Spleen (tissue), 11 donors: ENCODE measurements around the gene MAGI2. TPM values are rescaled to one million over a fixed set of nuclear protein-coding genes. Genes with fewer than 3 reads are reported as not detected.

Experiments
- DNase-seq: peaks from one replicate; pipeline ENCODE4 v3.0.0-alpha.2; 2020
- H3K27ac ChIP-seq, 8 donors: fragments of 200-600 bp; sonication (generic) in 7 of 8; 1 replicate in 4 of 8; 2 replicates in 4 of 8; pipeline versions ENCODE4 v1.5.0 to v1.8.0; 2016 to 2021; ENCODE audit warnings: inconsistent platforms in 4 of 8, mild to moderate bottlenecking in 4 of 8, moderate library complexity in 1 of 8
- H3K27me3 ChIP-seq, 7 donors: fragments of 200-600 bp; sonication (generic) in 6 of 7; replicated peaks in 1 of 7; 1 replicate in 4 of 7; 2 replicates in 3 of 7; pipeline versions ENCODE4 v1.5.0 to v1.8.0; 2016 to 2021; ENCODE audit warnings: inconsistent platforms in 3 of 7, mild to moderate bottlenecking in 1 of 7
- H3K36me3 ChIP-seq, 6 donors: fragments of 200-600 bp; sonication (generic) in 5 of 6; 1 replicate in 4 of 6; 2 replicates in 2 of 6; pipeline versions ENCODE4 v1.5.0 to v1.8.0; 2016 to 2021; ENCODE audit warnings: inconsistent platforms in 2 of 6
- H3K4me1 ChIP-seq, 6 donors: fragments of 200-600 bp; sonication (generic) in 5 of 6; 1 replicate in 3 of 6; 2 replicates in 3 of 6; pipeline versions ENCODE4 v1.5.0 to v1.8.0; 2016 to 2021; ENCODE audit warnings: inconsistent platforms in 3 of 6
- H3K4me3 ChIP-seq, 8 donors: fragments of 200-600 bp; sonication (generic) in 7 of 8; 1 replicate in 4 of 8; 2 replicates in 4 of 8; pipeline versions ENCODE4 v1.5.0 to v1.8.0; 2016 to 2021; ENCODE audit warnings: inconsistent platforms in 4 of 8, mild to moderate bottlenecking in 4 of 8, moderate library complexity in 2 of 8
- H3K9me3 ChIP-seq, 8 donors: fragments of 200-600 bp; sonication (generic) in 7 of 8; 1 replicate in 4 of 8; 2 replicates in 4 of 8; pipeline versions ENCODE4 v1.5.0 to v1.8.0; 2016 to 2021; ENCODE audit warnings: inconsistent platforms in 4 of 8
- POLR2A ChIP-seq, 3 donors: fragments of 450-650 bp; IDR thresholded peaks; one replicate each; pipeline ENCODE4 v1.5.1; 2017; ENCODE audit warnings: antibody characterized with exemption in 3 of 3, mild to moderate bottlenecking in 1 of 3
- POLR2AphosphoS5 ChIP-seq, 3 donors: sonication (generic); formaldehyde crosslinking; IDR thresholded peaks; one replicate each; pipeline ENCODE4 v1.5.1; 2017; ENCODE audit warnings: antibody characterized with exemption in 3 of 3
- WGBS, 5 donors: extraction: QIAGEN DNeasy Blood & Tissue Kit in 3 of 5; methylation state at CpG; one replicate each; pipeline versions ENCODE4 v1.1.5 to v1.1.7; 2013 to 2018; 5-methylcytosine and 5-hydroxymethylcytosine counted together
- intact Hi-C: fragments of 100-400 bp; cut with DNase I; formaldehyde crosslinking; loops from one replicate; pipeline ENCODE4 v1.15.0; 2023; ENCODE audit warnings: low total_unique reads
- polyA plus RNA-seq, 3 donors: library from polyadenylated mRNA; stranded (reverse); fragments of 200-250 nt; gene quantifications; one replicate each; pipeline ENCODE4 v1.2.1, GENCODE V29; 2013
- total RNA-seq, 7 donors: library from RNA; depleted of rRNA in 3 of 7; stranded (reverse); fragments of >200 nt in 3 of 7; fragmentation: NEBNext Ultra II Directional in 4 of 7; extraction: Animal tissue kit (Norgen Biotek cat#: 25700) in 4 of 7; gene quantifications; one replicate each; pipeline versions ENCODE4 v1.1.0 to v1.2.1, GENCODE V29; 2016 to 2021
- TF ChIP-seq, protein P1 (sequence below), 11 experiments: fragments of 200-600 bp in 7 of 11; fragments of 450-650 bp in 4 of 11; sonication (generic) in 4 of 11; IDR thresholded peaks in 8 of 11; conservative IDR thresholded peaks in 3 of 11; 1 replicate in 7 of 11; 2 replicates in 4 of 11; pipeline versions ENCODE4 v1.4.0 to v1.8.0; 2016 to 2021; ENCODE audit warnings: antibody characterized with exemption in 11 of 11, inconsistent platforms in 4 of 11, mild to moderate bottlenecking in 1 of 11
- donor health status: healthy with polysubstance abuse.
- donor health status: DM: no; HTN: no; CAD: no; lungs with moderate emphysema.
- donor health status: DM: no; HTN: no; CAD: no.
- donor health status: Bipolar disorder and iron deficiency.
- donor health status: healthy.
- donor health status: DM: no; HTN: no; CAD: no.
- donor health status: DM: yes; HTN: yes; CAD: no.

MAGI2 gene
- total and polyA plus RNA-seq, 10 donors, result 0.74 to 18.1 (median 11.1) TPM

DNA sequence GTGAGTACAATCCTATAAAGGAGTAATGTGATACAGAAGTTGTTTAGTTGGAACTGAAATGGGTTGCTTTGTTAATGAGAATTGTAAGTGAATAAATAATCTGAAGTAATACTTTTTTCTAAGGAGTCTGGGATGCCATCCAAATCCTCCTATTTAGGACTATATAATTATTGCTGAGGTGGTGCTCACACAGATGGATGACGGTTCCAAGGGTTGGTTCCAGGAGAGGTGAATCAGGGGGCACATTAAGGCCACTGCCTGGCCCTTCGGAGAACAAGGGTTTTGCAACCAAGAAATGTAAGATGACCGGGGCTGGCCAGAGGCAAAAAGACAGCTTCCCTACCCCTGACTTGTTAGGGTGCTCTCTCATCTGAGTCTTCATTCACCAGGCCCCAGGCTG, 1302.2 kb downstream of the MAGI2 start:
- WGBS, 5 donors, result 84 to 94% (median 87%) methylated on average over 3 of the region's 3 CpGs
- H3K27ac ChIP-seq, result no peak overlapping the region
- no peak overlapping the region for H3K4me3 ChIP-seq
- DNase-seq, result no peak
- no peaks in the 10 kb centered on the region for H3K4me1 ChIP-seq
- no peaks in the 10 kb centered on the region for H3K27me3 ChIP-seq
- intact Hi-C loops, result no loop called here
- no peaks in the 10 kb centered on the region for H3K36me3 ChIP-seq
- no peaks in the 10 kb centered on the region for H3K9me3 ChIP-seq
- TF ChIP-seq POLR2AphosphoS5 (IDR thresholded peaks at IDR 0.05), result no peak
- TF ChIP-seq, protein P1, sequence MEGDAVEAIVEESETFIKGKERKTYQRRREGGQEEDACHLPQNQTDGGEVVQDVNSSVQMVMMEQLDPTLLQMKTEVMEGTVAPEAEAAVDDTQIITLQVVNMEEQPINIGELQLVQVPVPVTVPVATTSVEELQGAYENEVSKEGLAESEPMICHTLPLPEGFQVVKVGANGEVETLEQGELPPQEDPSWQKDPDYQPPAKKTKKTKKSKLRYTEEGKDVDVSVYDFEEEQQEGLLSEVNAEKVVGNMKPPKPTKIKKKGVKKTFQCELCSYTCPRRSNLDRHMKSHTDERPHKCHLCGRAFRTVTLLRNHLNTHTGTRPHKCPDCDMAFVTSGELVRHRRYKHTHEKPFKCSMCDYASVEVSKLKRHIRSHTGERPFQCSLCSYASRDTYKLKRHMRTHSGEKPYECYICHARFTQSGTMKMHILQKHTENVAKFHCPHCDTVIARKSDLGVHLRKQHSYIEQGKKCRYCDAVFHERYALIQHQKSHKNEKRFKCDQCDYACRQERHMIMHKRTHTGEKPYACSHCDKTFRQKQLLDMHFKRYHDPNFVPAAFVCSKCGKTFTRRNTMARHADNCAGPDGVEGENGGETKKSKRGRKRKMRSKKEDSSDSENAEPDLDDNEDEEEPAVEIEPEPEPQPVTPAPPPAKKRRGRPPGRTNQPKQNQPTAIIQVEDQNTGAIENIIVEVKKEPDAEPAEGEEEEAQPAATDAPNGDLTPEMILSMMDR (IDR thresholded peaks at IDR 0.05 in 8 of 11, conservative IDR thresholded peaks at IDR 0.05 in 3 of 11), result no peak
- TF ChIP-seq POLR2A (IDR thresholded peaks at IDR 0.05), result no peak

DNA sequence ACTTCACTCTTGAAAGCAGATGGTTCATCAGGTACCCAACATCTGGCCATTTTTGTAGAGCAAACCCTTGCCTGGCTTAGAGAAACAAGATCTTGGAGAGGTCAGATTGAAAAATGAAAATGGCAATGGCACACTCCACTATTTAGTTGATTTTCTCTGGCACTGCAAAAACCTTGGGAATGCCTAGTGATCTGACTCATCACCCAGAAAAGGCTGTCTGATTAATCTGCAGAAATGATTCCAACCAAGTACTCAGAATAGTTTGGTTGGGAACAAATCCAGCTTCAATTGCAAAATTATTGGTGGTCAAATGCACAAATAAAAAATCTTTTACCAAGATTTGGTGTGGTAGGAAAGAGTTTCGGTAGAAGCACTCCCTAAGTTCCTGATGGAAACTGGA, 1303.7 kb downstream of the MAGI2 start:
- Histone ChIP-seq H3K4me3 (no peak overlapping the region), H3K9me3 (no peaks in the 10 kb centered on the region), H3K27ac (no peak overlapping the region), H3K36me3 (no peaks in the 10 kb centered on the region), H3K27me3 (no peaks in the 10 kb centered on the region), H3K4me1 (no peaks in the 10 kb centered on the region)
- DNase-seq, result no peak
- intact Hi-C loops, result no loop called here
- WGBS, 5 donors, result 63 to 87% (median 76%) methylated on average over 1 of the region's 1 CpG
- TF ChIP-seq POLR2A (IDR thresholded peaks at IDR 0.05) (no peak), POLR2AphosphoS5 (IDR thresholded peaks at IDR 0.05) (no peak)
- TF ChIP-seq, protein P1 (IDR thresholded peaks at IDR 0.05 in 8 of 11, conservative IDR thresholded peaks at IDR 0.05 in 3 of 11), result no peak

DNA sequence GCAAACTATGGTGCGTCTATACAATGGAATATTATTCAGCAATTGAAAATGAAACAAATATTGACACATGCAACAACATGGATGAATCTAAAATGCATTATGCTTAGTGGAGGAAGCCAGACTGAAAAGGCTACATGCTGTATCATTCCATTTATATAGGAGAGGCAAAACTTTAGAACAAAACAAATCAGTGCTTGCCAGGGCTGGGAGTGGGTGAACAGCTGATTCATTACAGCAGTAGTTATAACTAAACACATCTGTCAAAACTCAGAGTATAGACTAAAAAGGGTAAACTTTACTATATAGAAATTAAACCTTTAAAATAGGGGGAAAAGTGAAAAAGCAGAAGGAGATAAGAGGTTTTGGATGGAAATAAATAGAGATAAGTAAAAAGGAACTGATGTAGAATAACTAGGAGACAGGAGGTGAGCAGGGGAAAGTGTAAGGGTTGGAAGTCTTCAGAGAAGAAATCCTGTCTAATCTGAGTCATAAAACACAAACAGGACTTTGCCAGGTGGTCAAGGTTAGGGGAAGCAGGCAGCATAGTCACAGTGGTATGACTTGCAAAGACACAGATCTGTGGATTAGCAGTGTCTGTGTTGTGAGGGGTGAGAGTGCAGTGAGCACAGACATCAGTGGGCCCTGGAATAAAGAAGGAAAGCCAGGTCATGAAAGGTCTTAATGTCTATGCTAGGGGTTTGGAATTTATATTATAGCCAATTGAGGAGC, 1305.1 kb downstream of the MAGI2 start:
- TF ChIP-seq, protein P1 (IDR thresholded peaks at IDR 0.05 in 8 of 11, conservative IDR thresholded peaks at IDR 0.05 in 3 of 11), result no peak
- TF ChIP-seq POLR2A (IDR thresholded peaks at IDR 0.05), result no peak
- TF ChIP-seq POLR2AphosphoS5 (IDR thresholded peaks at IDR 0.05), result no peak
- Histone ChIP-seq H3K4me3 (no peak overlapping the region), H3K4me1 (no peaks in the 10 kb centered on the region), H3K9me3 (no peaks in the 10 kb centered on the region), H3K36me3 (no peaks in the 10 kb centered on the region), H3K27me3 (no peaks in the 10 kb centered on the region), H3K27ac (no peak overlapping the region)
- WGBS, 5 donors, result 93 to 100% (median 98%) methylated on average over 1 of the region's 1 CpG
- intact Hi-C loops, result no loop called here
- no peak for DNase-seq

DNA sequence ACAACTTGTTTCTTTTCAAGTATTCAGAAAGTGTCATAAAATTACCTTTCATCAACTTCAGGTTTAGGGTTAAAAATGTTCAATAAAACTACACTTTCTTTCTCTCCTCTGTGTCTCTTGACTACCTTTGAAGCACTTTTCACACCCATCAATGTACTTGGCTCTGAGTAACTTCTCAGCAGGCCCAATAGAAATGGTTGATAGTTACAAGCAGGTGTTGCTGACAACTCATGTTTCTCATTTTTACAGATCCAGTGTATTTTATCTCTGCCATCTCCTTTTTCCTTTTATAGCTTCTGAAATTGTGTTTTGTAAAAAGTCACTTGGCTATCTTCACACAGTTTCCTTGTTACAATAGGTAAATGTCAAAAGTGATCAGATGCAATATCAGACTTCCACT, 1306.9 kb downstream of the MAGI2 start:
- intact Hi-C loops, result no loop called here

More for the DNA sequence above, 1306.9 kb downstream of the MAGI2 start:
- Histone ChIP-seq H3K4me3 (no peak overlapping the region), H3K9me3 (no peaks in the 10 kb centered on the region), H3K27me3 (no peaks in the 10 kb centered on the region), H3K27ac (no peak overlapping the region), H3K36me3 (no peaks in the 10 kb centered on the region), H3K4me1 (no peaks in the 10 kb centered on the region)
- no peak for DNase-seq
- TF ChIP-seq POLR2A (IDR thresholded peaks at IDR 0.05) (no peak), POLR2AphosphoS5 (IDR thresholded peaks at IDR 0.05) (no peak)
- TF ChIP-seq, protein P1 (IDR thresholded peaks at IDR 0.05 in 8 of 11, conservative IDR thresholded peaks at IDR 0.05 in 3 of 11), result no peak
